A673 (cell line): Measurements from ENCODE around the gene TTC3. TPM values are rescaled to one million over a fixed set of nuclear protein-coding genes. Genes with fewer than 3 reads are reported as not detected.
A peak's percentile ranks its signal among the peaks of the same experiment; 100 is the strongest.

Source experiments
- BruUV-seq: library from RNA; stranded (reverse); fragments of 400-500 nt; replicated peaks from 2 replicates; lab custom pipeline; 2021; lab: Mats Ljungman, UMichigan
- CTCF ChIA-PET: fragments of 300-600 bp; sonication (Branson Sonifier 250); formaldehyde crosslinking; loops from one replicate; lab custom pipeline; 2022; ENCODE audit warnings: antibody characterized with exemption; lab: Charles Lee
- POLR2A ChIA-PET: fragments of 300-600 bp; sonication (Branson Sonifier 250); formaldehyde crosslinking; loops from one replicate; lab custom pipeline; 2022; ENCODE audit warnings: antibody characterized with exemption; ENCODE audit not compliant: low non-redundant PET; lab: Charles Lee
- DNase-seq: peaks from one replicate; pipeline ENCODE4 v3.0.0-alpha.2; 2015; ENCODE audit warnings: low spot score
- H3K27ac ChIP-seq: fragments of 200-600 bp; sonication (generic); 2 replicates; pipeline ENCODE4 v1.5.1; 2016; ENCODE audit warnings: mixed run types, low read depth, mild to moderate bottlenecking, mixed read lengths, antibody characterized with exemption, low read length; ENCODE audit not compliant: poor library complexity, severe bottlenecking
- H3K27me3 ChIP-seq: fragments of 200-600 bp; sonication (generic); replicated peaks from 2 replicates; pipeline ENCODE4 v1.6.1; 2017; ENCODE audit warnings: mixed run types, low read depth, mild to moderate bottlenecking, mixed read lengths, antibody characterized with exemption, low read length; ENCODE audit not compliant: insufficient read depth, poor library complexity
- H3K36me3 ChIP-seq: fragments of 200-600 bp; sonication (generic); 2 replicates; pipeline ENCODE4 v1.6.1; 2016; ENCODE audit warnings: mixed run types, mild to moderate bottlenecking, mixed read lengths, antibody characterized with exemption, low read length; ENCODE audit not compliant: insufficient read depth, poor library complexity, severe bottlenecking
- H3K4me1 ChIP-seq: fragments of 200-600 bp; sonication (generic); 2 replicates; pipeline ENCODE4 v1.6.1; 2017; ENCODE audit warnings: mixed run types, mild to moderate bottlenecking, mixed read lengths, antibody characterized with exemption, low read length; ENCODE audit not compliant: insufficient read depth, poor library complexity, severe bottlenecking
- H3K4me3 ChIP-seq: fragments of 200-600 bp; sonication (generic); 2 replicates; pipeline ENCODE4 v1.5.1; 2016; ENCODE audit warnings: low read depth, mixed run types, mild to moderate bottlenecking, mixed read lengths, low read length; ENCODE audit not compliant: poor library complexity, severe bottlenecking
- H3K9me3 ChIP-seq: fragments of 200-600 bp; sonication (generic); 2 replicates; pipeline ENCODE4 v1.6.1; 2016; ENCODE audit warnings: mixed run types, low read depth, mild to moderate bottlenecking, mixed read lengths, antibody characterized with exemption, low read length; ENCODE audit not compliant: poor library complexity, severe bottlenecking
- EZH2 ChIP-seq: fragments of 200-600 bp; sonication (generic); IDR thresholded peaks from 2 replicates; pipeline ENCODE4 v1.6.1; 2017; ENCODE audit warnings: borderline replicate concordance, low read depth, mild to moderate bottlenecking, mixed read lengths, antibody characterized with exemption, low read length; ENCODE audit not compliant: poor library complexity, severe bottlenecking
- intact Hi-C: fragments of 100-400 bp; cut with micrococcal nuclease; formaldehyde crosslinking; loops from one replicate; pipeline ENCODE4 v1.10.0; 2022; ENCODE audit not compliant: unreplicated experiment
- total RNA-seq: library from RNA; stranded (reverse); gene quantifications from 2 replicates; pipeline ENCODE4 v1.2.3, GENCODE V29; 2021
- TF ChIP-seq, protein P1 (sequence below): fragments of 300-800, 200-600 bp; sonication (generic); conservative IDR thresholded peaks from 2 replicates; pipeline ENCODE4 v1.5.1; 2017; ENCODE audit warnings: low read depth, mild to moderate bottlenecking, antibody characterized with exemption, low read length, moderate library complexity, mixed read lengths

Gene TTC3
- total RNA-seq, 1 experiment from 2014 or later = 137 TPM

DNA sequence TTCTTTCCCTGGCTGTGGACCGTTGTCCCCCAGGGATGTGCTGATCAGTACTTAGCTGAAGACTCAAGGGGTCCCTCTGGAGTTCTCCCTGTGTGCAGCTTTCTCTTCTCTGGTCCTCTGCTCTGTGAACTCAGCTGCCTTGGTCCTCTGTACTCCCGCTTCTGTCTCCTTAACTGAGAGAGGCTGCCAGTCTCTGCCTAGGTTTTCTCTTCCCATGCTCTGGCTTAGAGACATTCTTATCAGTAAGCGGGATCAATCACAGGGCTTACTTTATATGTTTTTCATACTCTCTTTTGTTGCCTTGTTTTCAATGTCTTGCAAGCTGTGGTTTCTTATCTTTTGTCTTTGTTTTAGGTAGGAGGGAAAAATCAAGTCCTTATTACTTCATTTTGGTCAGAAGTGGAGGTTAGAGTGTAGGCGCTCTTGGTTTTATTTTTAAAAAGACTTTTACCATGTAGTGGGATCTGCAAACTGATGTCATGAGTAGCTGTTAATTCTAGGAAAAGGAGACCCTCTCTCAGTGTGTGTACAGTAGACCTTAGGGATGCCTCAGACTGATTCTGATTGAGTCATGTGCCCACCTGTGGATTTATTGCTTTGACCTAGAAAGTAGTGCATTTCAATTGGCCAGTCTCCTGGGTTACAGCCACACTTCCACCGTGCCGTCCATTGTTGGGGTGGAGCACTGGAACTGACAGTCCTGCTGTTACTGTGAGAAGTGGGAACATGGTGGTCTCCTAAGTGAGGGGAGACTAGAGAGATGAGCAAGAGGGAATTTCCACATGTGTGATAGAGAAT is 46.6 kb downstream of the TTC3 start:
- no peak overlapping the region for H3K4me3 ChIP-seq
- no TSS peak for BruUV-seq
- H3K27ac ChIP-seq = no peak overlapping the region
- no peaks in the 10 kb centered on the region for H3K9me3 ChIP-seq
- H3K36me3 ChIP-seq = peaks cover 3% of the 10 kb centered on the region
- DNase-seq = no peak
- CTCF ChIA-PET = no interaction called here
- intact Hi-C loops = no loop called here
- POLR2A ChIA-PET = no interaction called here
- no peak for TF ChIP-seq EZH2
- TF ChIP-seq, protein P1, sequence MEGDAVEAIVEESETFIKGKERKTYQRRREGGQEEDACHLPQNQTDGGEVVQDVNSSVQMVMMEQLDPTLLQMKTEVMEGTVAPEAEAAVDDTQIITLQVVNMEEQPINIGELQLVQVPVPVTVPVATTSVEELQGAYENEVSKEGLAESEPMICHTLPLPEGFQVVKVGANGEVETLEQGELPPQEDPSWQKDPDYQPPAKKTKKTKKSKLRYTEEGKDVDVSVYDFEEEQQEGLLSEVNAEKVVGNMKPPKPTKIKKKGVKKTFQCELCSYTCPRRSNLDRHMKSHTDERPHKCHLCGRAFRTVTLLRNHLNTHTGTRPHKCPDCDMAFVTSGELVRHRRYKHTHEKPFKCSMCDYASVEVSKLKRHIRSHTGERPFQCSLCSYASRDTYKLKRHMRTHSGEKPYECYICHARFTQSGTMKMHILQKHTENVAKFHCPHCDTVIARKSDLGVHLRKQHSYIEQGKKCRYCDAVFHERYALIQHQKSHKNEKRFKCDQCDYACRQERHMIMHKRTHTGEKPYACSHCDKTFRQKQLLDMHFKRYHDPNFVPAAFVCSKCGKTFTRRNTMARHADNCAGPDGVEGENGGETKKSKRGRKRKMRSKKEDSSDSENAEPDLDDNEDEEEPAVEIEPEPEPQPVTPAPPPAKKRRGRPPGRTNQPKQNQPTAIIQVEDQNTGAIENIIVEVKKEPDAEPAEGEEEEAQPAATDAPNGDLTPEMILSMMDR = 0 out of 2 replicates have a peak, but pooled peaks have one; percentile 26
- no peaks in the 10 kb centered on the region for H3K4me1 ChIP-seq
- H3K27me3 ChIP-seq = no peaks in the 10 kb centered on the region

DNA sequence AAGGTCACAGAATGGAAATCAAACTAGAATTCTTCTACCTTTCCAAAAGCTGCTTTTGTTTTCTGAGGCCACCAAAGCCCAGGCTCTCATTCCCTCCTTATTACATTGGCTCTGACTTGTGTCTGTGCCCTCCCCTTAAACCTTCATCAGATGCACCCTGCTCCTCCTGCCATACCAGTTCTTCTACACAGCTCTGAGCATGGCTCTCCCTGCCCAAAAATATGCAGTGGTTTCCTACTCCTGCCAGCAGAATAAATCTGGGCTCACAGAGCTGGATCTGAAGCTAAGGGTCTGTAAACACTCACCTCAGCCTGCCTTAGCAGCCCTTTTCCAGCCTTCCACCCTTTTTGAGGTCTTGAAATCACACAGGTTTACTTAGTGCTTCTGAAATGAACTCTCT is 55.0 kb downstream of the TTC3 start:
- H3K4me3 ChIP-seq = no peak overlapping the region
- H3K27me3 ChIP-seq = no peaks in the 10 kb centered on the region
- H3K27ac ChIP-seq = no peak overlapping the region
- intact Hi-C loops = no loop called here
- no peak for TF ChIP-seq EZH2
- TF ChIP-seq, protein P1 = no peak
- peaks cover 29% of the 10 kb centered on the region for H3K36me3 ChIP-seq
- ChIA-PET POLR2A (no interaction called here), CTCF (no interaction called here)
- H3K9me3 ChIP-seq = no peaks in the 10 kb centered on the region
- peaks cover 4% of the 10 kb centered on the region for H3K4me1 ChIP-seq
- no TSS peak for BruUV-seq
- DNase-seq = no peak

DNA sequence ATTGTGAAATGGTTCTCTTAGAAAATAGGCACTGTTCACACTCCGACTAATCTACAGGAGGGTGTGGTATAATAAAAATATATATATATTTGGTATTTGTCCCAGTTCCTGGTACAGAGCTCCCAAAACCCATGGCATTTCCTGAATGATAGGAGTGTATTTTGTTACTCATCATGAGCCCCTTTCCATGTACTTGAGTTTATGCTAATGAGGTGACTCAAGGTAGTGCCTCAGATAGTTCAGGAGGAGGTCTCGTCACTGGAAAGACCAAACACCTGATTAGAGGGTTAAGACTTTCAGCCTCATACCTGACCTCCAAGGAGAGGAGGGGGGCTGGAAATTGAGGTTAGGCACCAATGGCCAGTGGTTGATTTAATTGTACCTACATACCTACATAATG is 57.9 kb downstream of the TTC3 start:
- Histone ChIP-seq H3K27ac (no peak overlapping the region), H3K9me3 (no peaks in the 10 kb centered on the region), H3K36me3 (peaks cover 52% of the 10 kb centered on the region), H3K4me3 (no peak overlapping the region), H3K27me3 (no peaks in the 10 kb centered on the region), H3K4me1 (peaks cover 4% of the 10 kb centered on the region)
- CTCF ChIA-PET = no interaction called here
- DNase-seq = peak; percentile 11
- BruUV-seq = no TSS peak
- TF ChIP-seq EZH2 = no peak
- TF ChIP-seq, protein P1 = no peak
- intact Hi-C loops = no loop called here
- POLR2A ChIA-PET = no interaction called here
